SK-N-SH (cell line): ENCODE data around the gene SAG.

ENCODE experiments used
- CTCF ChIP-seq: fragments of 200-600 bp; sonication (generic); IDR thresholded peaks from 2 replicates; pipeline ENCODE4 v1.6.1; 2017; ENCODE audit warnings: antibody characterized with exemption, mild to moderate bottlenecking, moderate library complexity
- EZH2phosphoT487 ChIP-seq: fragments of 200-600 bp; sonication (generic); IDR thresholded peaks from 2 replicates; pipeline ENCODE4 v1.6.1; 2017; ENCODE audit warnings: low read depth, mixed run types, mild to moderate bottlenecking, antibody characterized with exemption, moderate library complexity, borderline replicate concordance
- GABPA ChIP-seq: IDR thresholded peaks from 2 replicates; pipeline ENCODE4 v1.4.0; 2012; ENCODE audit warnings: low read depth, mild to moderate bottlenecking
- POLR2AphosphoS5 ChIP-seq: IDR thresholded peaks from 2 replicates; pipeline ENCODE4 v1.6.1; 2012; ENCODE audit warnings: low read depth, low read length
- RAD21 ChIP-seq: IDR thresholded peaks from 2 replicates; pipeline ENCODE4 v1.6.1; 2012; ENCODE audit warnings: mild to moderate bottlenecking, low read length
- REST ChIP-seq: IDR thresholded peaks from 2 replicates; pipeline ENCODE4 v1.6.1; 2012; ENCODE audit warnings: mild to moderate bottlenecking, low read depth, low read length, moderate library complexity
- SMC3 ChIP-seq: IDR thresholded peaks from 2 replicates; pipeline ENCODE4 v1.6.1; 2012; ENCODE audit warnings: low read depth, low read length, improper control_type of control experiment

DNA sequence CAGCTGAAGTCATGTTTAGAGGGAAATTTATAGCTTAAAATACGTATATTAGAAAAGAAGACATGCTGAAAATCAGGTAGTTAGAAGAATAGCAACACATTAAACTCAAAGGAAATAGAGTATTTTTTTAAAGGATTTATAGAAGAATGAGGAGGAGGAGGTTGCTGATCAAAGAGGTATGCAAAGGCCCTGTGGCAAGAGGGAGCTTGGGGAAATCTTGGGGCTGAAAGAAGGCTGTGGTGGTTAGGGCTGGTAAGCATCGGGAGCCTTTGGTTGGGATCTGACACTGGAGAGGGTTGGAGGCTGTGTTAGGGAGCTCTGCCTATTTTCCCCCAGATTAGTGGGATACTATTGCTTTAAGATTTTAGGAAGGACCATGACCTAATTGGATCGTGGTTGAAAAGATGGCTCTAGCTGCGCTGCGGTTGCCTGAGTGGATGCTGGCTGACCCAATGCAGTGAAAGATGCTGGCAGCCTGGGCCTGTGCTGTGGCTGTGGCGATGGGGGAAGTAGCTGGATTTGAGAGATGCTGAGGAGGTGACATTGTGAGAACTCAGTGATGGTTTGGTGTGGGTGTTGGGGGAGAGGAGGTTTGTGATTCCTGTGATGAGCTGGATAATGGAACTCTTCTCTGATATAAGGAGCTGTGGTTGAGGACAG is 58.4 kb downstream of the SAG start:
- TF ChIP-seq CTCF (no peak), RAD21 (no peak), GABPA (no peak), SMC3 (no peak), REST (no peak), EZH2phosphoT487 (no peak), POLR2AphosphoS5 (no peak)
